ENCODE measurements around the gene TLE3. TPM values are rescaled to one million over a fixed set of nuclear protein-coding genes. Genes with fewer than 3 reads are reported as not detected.

Gene TLE3
- total RNA-seq, 1 experiment from 2014 or later: 63.6 TPM

GRCh38 chr15:70016511-70016994 is 81.2 kb downstream of the TLE3 start:
- Histone ChIP-seq H2AFZ (ENCODE audit: low read length) (no peak overlapping the region), H3K4me3 (ENCODE audit: low read length) (peak overlapping the region; percentile 33; the same call in 1 of the 2 replicates), H3K9me2 (replicated peaks; ENCODE audit: insufficient read depth, low read length) (no peaks in the 10 kb centered on the region), H3K27me3 (ENCODE audit: low read length) (no peaks in the 10 kb centered on the region), H3K9ac (ENCODE audit: low read length) (peak overlapping the region; percentile 49), H3K4me1 (ENCODE audit: low read length) (peaks cover 78% of the 10 kb centered on the region), H3K27ac (ENCODE audit: low read length) (no peak overlapping the region), H3K9me3 (ENCODE audit: low read length) (no peaks in the 10 kb centered on the region), H3K79me2 (ENCODE audit: low read length) (no peaks in the 10 kb centered on the region), H4K20me1 (ENCODE audit: insufficient read depth, low read depth, low read length) (no peaks in the 10 kb centered on the region), H3K4me2 (ENCODE audit: low read depth, low read length, poor library complexity, severe bottlenecking) (peak overlapping the region; percentile 66), H3K36me3 (ENCODE audit: insufficient read depth, low read length) (no peaks in the 10 kb centered on the region)
- no peak for DNase-seq

GRCh38 chr15:70014860-70015490 is 82.7 kb downstream of the TLE3 start:
- Histone ChIP-seq H3K27me3 (ENCODE audit: low read length) (no peaks in the 10 kb centered on the region), H3K9ac (ENCODE audit: low read length) (peak overlapping the region; percentile 49), H3K27ac (ENCODE audit: low read length) (no peak overlapping the region), H3K4me3 (ENCODE audit: low read length) (peak overlapping the region; percentile 33; the same call in 1 of the 2 replicates), H3K4me2 (ENCODE audit: low read depth, low read length, poor library complexity, severe bottlenecking) (peak overlapping the region; percentile 66), H3K36me3 (ENCODE audit: insufficient read depth, low read length) (no peaks in the 10 kb centered on the region), H3K4me1 (ENCODE audit: low read length) (peaks cover 80% of the 10 kb centered on the region), H3K9me3 (ENCODE audit: low read length) (no peaks in the 10 kb centered on the region), H2AFZ (ENCODE audit: low read length) (no peak overlapping the region), H3K79me2 (ENCODE audit: low read length) (no peaks in the 10 kb centered on the region), H4K20me1 (ENCODE audit: insufficient read depth, low read depth, low read length) (no peaks in the 10 kb centered on the region), H3K9me2 (replicated peaks; ENCODE audit: insufficient read depth, low read length) (no peaks in the 10 kb centered on the region)
- DNase-seq: peak; percentile 78

- no peaks in the 10 kb centered on the region for H4K20me1 ChIP-seq (ENCODE audit: insufficient read depth, low read depth, low read length)
- peak overlapping the region; percentile 6 for H3K4me3 ChIP-seq (ENCODE audit: low read length)
- H2AFZ ChIP-seq (ENCODE audit: low read length): no peak overlapping the region
- no peaks in the 10 kb centered on the region for H3K36me3 ChIP-seq (ENCODE audit: insufficient read depth, low read length)
- H3K9ac ChIP-seq (ENCODE audit: low read length): peak overlapping the region; percentile 25
- H3K27me3 ChIP-seq (ENCODE audit: low read length): no peaks in the 10 kb centered on the region
- peak overlapping the region; percentile 66 for H3K4me2 ChIP-seq (ENCODE audit: low read depth, low read length, poor library complexity, severe bottlenecking)
- no peaks in the 10 kb centered on the region for H3K9me2 ChIP-seq (replicated peaks; ENCODE audit: insufficient read depth, low read length)
- H3K79me2 ChIP-seq (ENCODE audit: low read length): no peaks in the 10 kb centered on the region
- H3K27ac ChIP-seq (ENCODE audit: low read length): no peak overlapping the region
- H3K4me1 ChIP-seq (ENCODE audit: low read length): peaks cover 77% of the 10 kb centered on the region
- H3K9me3 ChIP-seq (ENCODE audit: low read length): no peaks in the 10 kb centered on the region
- DNase-seq: no peak
These were observed 83.4 kb downstream of the TLE3 start for GRCh38 chr15:70014331-70014730.

- peak overlapping the region; percentile 6; the same call in 1 of the 2 replicates for H3K4me3 ChIP-seq (ENCODE audit: low read length)
- no peaks in the 10 kb centered on the region for H3K79me2 ChIP-seq (ENCODE audit: low read length)
- H3K9me3 ChIP-seq (ENCODE audit: low read length): no peaks in the 10 kb centered on the region
- peak overlapping the region; percentile 66 for H3K4me2 ChIP-seq (ENCODE audit: low read depth, low read length, poor library complexity, severe bottlenecking)
- H3K27ac ChIP-seq (ENCODE audit: low read length): no peak overlapping the region
- H3K4me1 ChIP-seq (ENCODE audit: low read length): peaks cover 72% of the 10 kb centered on the region
- no peaks in the 10 kb centered on the region for H3K36me3 ChIP-seq (ENCODE audit: insufficient read depth, low read length)
- no peaks in the 10 kb centered on the region for H3K9me2 ChIP-seq (replicated peaks; ENCODE audit: insufficient read depth, low read length)
- H2AFZ ChIP-seq (ENCODE audit: low read length): no peak overlapping the region
- no peak for DNase-seq
- no peaks in the 10 kb centered on the region for H3K27me3 ChIP-seq (ENCODE audit: low read length)
- no peaks in the 10 kb centered on the region for H4K20me1 ChIP-seq (ENCODE audit: insufficient read depth, low read depth, low read length)
- H3K9ac ChIP-seq (ENCODE audit: low read length): peak overlapping the region; percentile 25; the same call in 1 of the 2 replicates
These were observed 83.9 kb downstream of the TLE3 start for GRCh38 chr15:70013656-70014313.

- Histone ChIP-seq H3K79me2 (ENCODE audit: low read length) (no peaks in the 10 kb centered on the region), H3K4me2 (ENCODE audit: low read depth, low read length, poor library complexity, severe bottlenecking) (peak overlapping the region; percentile 66), H3K36me3 (ENCODE audit: insufficient read depth, low read length) (no peaks in the 10 kb centered on the region), H2AFZ (ENCODE audit: low read length) (no peak overlapping the region), H3K9me3 (ENCODE audit: low read length) (no peaks in the 10 kb centered on the region), H3K27ac (ENCODE audit: low read length) (no peak overlapping the region), H4K20me1 (ENCODE audit: insufficient read depth, low read depth, low read length) (no peaks in the 10 kb centered on the region), H3K27me3 (ENCODE audit: low read length) (no peaks in the 10 kb centered on the region), H3K4me1 (ENCODE audit: low read length) (peaks cover 70% of the 10 kb centered on the region), H3K4me3 (ENCODE audit: low read length) (no peak overlapping the region), H3K9me2 (replicated peaks; ENCODE audit: insufficient read depth, low read length) (no peaks in the 10 kb centered on the region), H3K9ac (ENCODE audit: low read length) (no peak overlapping the region)
- no peak for DNase-seq
These were observed 84.8 kb downstream of the TLE3 start for GRCh38 chr15:70012895-70013294.

GRCh38 chr15:70008697-70009290 is 88.9 kb downstream of the TLE3 start:
- Histone ChIP-seq H3K27ac (ENCODE audit: low read length) (no peak overlapping the region), H3K9me2 (replicated peaks; ENCODE audit: insufficient read depth, low read length) (no peaks in the 10 kb centered on the region), H3K4me1 (ENCODE audit: low read length) (peaks cover 38% of the 10 kb centered on the region), H3K9me3 (ENCODE audit: low read length) (no peaks in the 10 kb centered on the region), H2AFZ (ENCODE audit: low read length) (no peak overlapping the region), H4K20me1 (ENCODE audit: insufficient read depth, low read depth, low read length) (no peaks in the 10 kb centered on the region; the same call in 1 of the 2 replicates), H3K4me2 (ENCODE audit: low read depth, low read length, poor library complexity, severe bottlenecking) (no peak overlapping the region), H3K36me3 (ENCODE audit: insufficient read depth, low read length) (no peaks in the 10 kb centered on the region), H3K9ac (ENCODE audit: low read length) (no peak overlapping the region), H3K4me3 (ENCODE audit: low read length) (no peak overlapping the region), H3K27me3 (ENCODE audit: low read length) (no peaks in the 10 kb centered on the region), H3K79me2 (ENCODE audit: low read length) (no peaks in the 10 kb centered on the region)
- no peak for DNase-seq

GRCh38 chr15:70006259-70007147 is 91.2 kb downstream of the TLE3 start:
- no peak overlapping the region for H2AFZ ChIP-seq (ENCODE audit: low read length)
- no peaks in the 10 kb centered on the region; the same call in 1 of the 2 replicates for H3K27me3 ChIP-seq (ENCODE audit: low read length)
- H3K36me3 ChIP-seq (ENCODE audit: insufficient read depth, low read length): no peaks in the 10 kb centered on the region
- no peak overlapping the region for H3K27ac ChIP-seq (ENCODE audit: low read length)
- no peak overlapping the region for H3K4me3 ChIP-seq (ENCODE audit: low read length)
- H4K20me1 ChIP-seq (ENCODE audit: insufficient read depth, low read depth, low read length): no peaks in the 10 kb centered on the region; the same call in 1 of the 2 replicates
- H3K9me3 ChIP-seq (ENCODE audit: low read length): peaks cover 14% of the 10 kb centered on the region
- H3K9ac ChIP-seq (ENCODE audit: low read length): no peak overlapping the region
- peaks cover 15% of the 10 kb centered on the region for H3K4me1 ChIP-seq (ENCODE audit: low read length)
- DNase-seq: no peak
- no peaks in the 10 kb centered on the region for H3K9me2 ChIP-seq (replicated peaks; ENCODE audit: insufficient read depth, low read length)
- no peak overlapping the region for H3K4me2 ChIP-seq (ENCODE audit: low read depth, low read length, poor library complexity, severe bottlenecking)
- no peaks in the 10 kb centered on the region for H3K79me2 ChIP-seq (ENCODE audit: low read length)

Measured in Karpas-422 (cell line).